GM12878 (cell line): ENCODE results near the gene ZNF785. TPM values are rescaled to one million over a fixed set of nuclear protein-coding genes. Genes with fewer than 3 reads are reported as not detected.

Source experiments
- ATAC-seq: fragments of 200-7000 bp; cut with Tn5 transposase; 3 replicates; pipeline ENCODE4 v1.9.1; 2020; ENCODE audit warnings: mild to moderate bottlenecking, moderate library complexity
- BruUV-seq: library from RNA; stranded (reverse); fragments of 400-500 nt; replicated peaks from 2 replicates; lab custom pipeline; 2021; lab: Mats Ljungman, UMichigan
- CTCF ChIA-PET: fragments of 300-600 bp; sonication (Branson Sonifier 250); formaldehyde crosslinking; extraction: SDS; loops from one replicate; lab custom pipeline; 2021; ENCODE audit warnings: inconsistent platforms; lab: Yijun Ruan, JAX
- POLR2A ChIA-PET: fragments of 350-600 bp; formaldehyde crosslinking; extraction: SDS; loops from one replicate; lab custom pipeline; 2021; ENCODE audit warnings: inconsistent platforms; lab: Charles Lee
- RAD21 ChIA-PET: fragments of 300-600 bp; sonication (Branson Sonifier 250); formaldehyde crosslinking; loops from one replicate; lab custom pipeline; 2023; ENCODE audit warnings: antibody characterized with exemption; ENCODE audit not compliant: unreplicated experiment; lab: Charles Lee
- SMC1A ChIA-PET: fragments of 300-600 bp; sonication (Branson Sonifier 250); formaldehyde crosslinking; loops from one replicate; lab custom pipeline; 2023; ENCODE audit not compliant: unreplicated experiment, uncharacterized antibody; lab: Charles Lee
- DNase-seq: peaks from one replicate; pipeline ENCODE4 v3.0.0-alpha.2; 2011; ENCODE audit warnings: low read depth, low spot score
- FAIRE-seq: peaks from 3 replicates; lab custom pipeline; 2011; peaks lifted over from hg19 to GRCh38; lab: Jason Lieb, UNC
- H2AFZ ChIP-seq: 2 replicates; pipeline ENCODE4 v1.6.0; 2011; ENCODE audit warnings: low read depth, low read length, control low read depth; ENCODE audit not compliant: control insufficient read depth
- H3K27ac ChIP-seq: 2 replicates; pipeline ENCODE4 v1.5.1; 2011; ENCODE audit warnings: control low read depth; ENCODE audit not compliant: control insufficient read depth, insufficient read depth
- H3K27me3 ChIP-seq, 2 experiments: replicated peaks in 1 of 2; 2 replicates each; pipeline versions ENCODE4 v1.6.0 to v1.6.1; 2011; ENCODE audit warnings: low read length in 1 of 2; ENCODE audit not compliant: control insufficient read depth in 2 of 2, insufficient read depth in 2 of 2
- H3K36me3 ChIP-seq, 2 experiments: 2 replicates each; pipeline ENCODE4 v1.5.1; 2011; ENCODE audit warnings: low read length in 1 of 2; ENCODE audit not compliant: control insufficient read depth in 2 of 2, insufficient read depth in 2 of 2
- H3K4me1 ChIP-seq: 2 replicates; pipeline ENCODE4 v1.6.1; 2011; ENCODE audit warnings: mild to moderate bottlenecking, low read length, moderate library complexity, mixed read lengths; ENCODE audit not compliant: control insufficient read depth, insufficient read depth
- H3K4me2 ChIP-seq: 2 replicates; pipeline ENCODE4 v1.6.0; 2011; ENCODE audit warnings: control low read depth; ENCODE audit not compliant: control insufficient read depth, insufficient read depth
- H3K4me3 ChIP-seq: fragments of 200-600 bp; sonication (generic); 2 replicates; pipeline ENCODE4 v1.5.1; 2016
- H3K79me2 ChIP-seq: 2 replicates; pipeline ENCODE4 v1.6.0; 2011; ENCODE audit warnings: low read length; ENCODE audit not compliant: control insufficient read depth, insufficient read depth
- H3K9ac ChIP-seq: 2 replicates; pipeline ENCODE4 v1.8.0; 2011; ENCODE audit warnings: low read length, control low read depth, mixed read lengths; ENCODE audit not compliant: control insufficient read depth, insufficient read depth
- H3K9me3 ChIP-seq: replicated peaks from 3 replicates; pipeline ENCODE4 v1.5.1; 2011; ENCODE audit warnings: mild to moderate bottlenecking, low read length; ENCODE audit not compliant: control insufficient read depth, insufficient read depth
- H4K20me1 ChIP-seq: 2 replicates; pipeline ENCODE4 v1.6.0; 2011; ENCODE audit not compliant: control insufficient read depth, insufficient read depth
- EZH2 ChIP-seq: IDR thresholded peaks from 2 replicates; pipeline ENCODE4 v1.6.1; 2012; ENCODE audit warnings: low read depth, mild to moderate bottlenecking, control low read depth, inconsistent platforms, low read length, borderline replicate concordance; ENCODE audit not compliant: control insufficient read depth
- IKZF1 ChIP-seq: fragments of 450-650 bp; conservative IDR thresholded peaks from 2 replicates; pipeline ENCODE4 v1.6.1; 2017; ENCODE audit warnings: antibody characterized with exemption, mild to moderate bottlenecking
- MXI1 ChIP-seq: fragments of 150-350 bp; IDR thresholded peaks from 2 replicates; pipeline ENCODE4 v1.6.1; 2011; ENCODE audit warnings: low read depth, mild to moderate bottlenecking, inconsistent platforms, low read length, improper control_type of control experiment
- POLR2A ChIP-seq: IDR thresholded peaks from 2 replicates; pipeline ENCODE4 v1.6.1; 2011; ENCODE audit warnings: low read depth, mild to moderate bottlenecking, low read length
- SIX5 ChIP-seq: IDR thresholded peaks from 2 replicates; pipeline ENCODE4 v1.6.1; 2011; ENCODE audit warnings: mild to moderate bottlenecking, low read depth, low read length, moderate library complexity; ENCODE audit not compliant: severe bottlenecking
- SPI1 ChIP-seq: IDR thresholded peaks from 2 replicates; pipeline ENCODE4 v1.6.1; 2011; ENCODE audit warnings: low read depth, mild to moderate bottlenecking, low read length, moderate library complexity, borderline replicate concordance; ENCODE audit not compliant: insufficient read depth
- SUZ12 ChIP-seq: fragments of 200-600 bp; sonication (generic); IDR thresholded peaks from one replicate; pipeline ENCODE4 v1.6.1; 2018; ENCODE audit warnings: antibody characterized with exemption, mild to moderate bottlenecking; ENCODE audit not compliant: unreplicated experiment
- ZNF207 ChIP-seq: fragments of 450-650 bp; IDR thresholded peaks from 2 replicates; pipeline ENCODE4 v1.6.1; 2014; ENCODE audit warnings: antibody characterized with exemption, mild to moderate bottlenecking, borderline replicate concordance
- ZNF217 ChIP-seq: fragments of 450-650 bp; IDR thresholded peaks from 2 replicates; pipeline ENCODE4 v1.6.1; 2017; ENCODE audit warnings: antibody characterized with exemption, mild to moderate bottlenecking
- ZNF622 ChIP-seq: fragments of 450-650 bp; IDR thresholded peaks from 2 replicates; pipeline ENCODE4 v1.6.1; 2017; ENCODE audit warnings: mild to moderate bottlenecking, inconsistent platforms
- ZSCAN29 ChIP-seq: fragments of 450-650 bp; IDR thresholded peaks from 2 replicates; pipeline ENCODE4 v1.6.1; 2017; ENCODE audit warnings: mild to moderate bottlenecking, moderate library complexity
- WGBS: methylation state at CpG from one replicate; pipeline ENCODE4 v1.1.6; 2016; ENCODE audit warnings: low lambda C conversion rate; ENCODE audit not compliant: insufficient replicate concordance, insufficient coverage; ENCODE audit errors: missing lambda C conversion rate; 5-methylcytosine and 5-hydroxymethylcytosine counted together
- in situ Hi-C: fragments of 300-500 bp; cut with MboI; formaldehyde crosslinking; loops from 9 replicates; pipeline ENCODE4 v1.14.3; 2018; ENCODE audit warnings: mixed read lengths
- intact Hi-C: fragments of 100-400 bp; cut with micrococcal nuclease; formaldehyde crosslinking; loops from one replicate; pipeline ENCODE4 v1.14.2; 2022; ENCODE audit not compliant: unreplicated experiment
- polyA plus RNA-seq, 11 experiments: library from polyadenylated mRNA; depleted of rRNA in 4 of 11; unstranded in 6 of 11; stranded (reverse) in 5 of 11; fragments of >200 nt; fragmentation: Nextera tagmentation in 4 of 11; fragmentation: Illumina TruSeq in 1 of 11; extraction: Ambion mirVana in 4 of 11; extraction: Trizol in 1 of 11; gene quantifications; 1 replicate in 1 of 11; 2 replicates in 10 of 11; pipeline versions ENCODE4 v1.2.1 to v1.2.3, GENCODE V29; 2011 to 2016; ENCODE audit warnings: inconsistent platforms in 2 of 11, missing spikeins in 2 of 11, low read depth in 1 of 11
- total RNA-seq, 4 experiments: library from RNA; depleted of rRNA in 3 of 4; stranded (reverse); fragments of >200 nt in 3 of 4; fragmentation: Illumina TruSeq in 1 of 4; extraction: Trizol in 1 of 4; gene quantifications; 2 replicates each; pipeline versions ENCODE4 v1.2.1 to v1.2.3, GENCODE V29; 2013 to 2021
- TF ChIP-seq, protein P1 (sequence below): fragments of 450-650 bp; IDR thresholded peaks from 2 replicates; pipeline ENCODE4 v1.6.1; 2016; ENCODE audit warnings: mild to moderate bottlenecking, moderate library complexity, borderline replicate concordance
- TF ChIP-seq, protein P2 (sequence below): fragments of 450-650 bp; formaldehyde crosslinking; IDR thresholded peaks from 2 replicates; pipeline ENCODE4 v1.4.0; 2022; ENCODE audit warnings: mild to moderate bottlenecking, moderate library complexity

The ZNF785 gene
- total and polyA plus RNA-seq, 10 of the 15 experiments (the other 5 are each of a cell fraction or from before 2014, with no cell fraction given): 0.87 to 11.5 (median 7.5) TPM

DNA sequence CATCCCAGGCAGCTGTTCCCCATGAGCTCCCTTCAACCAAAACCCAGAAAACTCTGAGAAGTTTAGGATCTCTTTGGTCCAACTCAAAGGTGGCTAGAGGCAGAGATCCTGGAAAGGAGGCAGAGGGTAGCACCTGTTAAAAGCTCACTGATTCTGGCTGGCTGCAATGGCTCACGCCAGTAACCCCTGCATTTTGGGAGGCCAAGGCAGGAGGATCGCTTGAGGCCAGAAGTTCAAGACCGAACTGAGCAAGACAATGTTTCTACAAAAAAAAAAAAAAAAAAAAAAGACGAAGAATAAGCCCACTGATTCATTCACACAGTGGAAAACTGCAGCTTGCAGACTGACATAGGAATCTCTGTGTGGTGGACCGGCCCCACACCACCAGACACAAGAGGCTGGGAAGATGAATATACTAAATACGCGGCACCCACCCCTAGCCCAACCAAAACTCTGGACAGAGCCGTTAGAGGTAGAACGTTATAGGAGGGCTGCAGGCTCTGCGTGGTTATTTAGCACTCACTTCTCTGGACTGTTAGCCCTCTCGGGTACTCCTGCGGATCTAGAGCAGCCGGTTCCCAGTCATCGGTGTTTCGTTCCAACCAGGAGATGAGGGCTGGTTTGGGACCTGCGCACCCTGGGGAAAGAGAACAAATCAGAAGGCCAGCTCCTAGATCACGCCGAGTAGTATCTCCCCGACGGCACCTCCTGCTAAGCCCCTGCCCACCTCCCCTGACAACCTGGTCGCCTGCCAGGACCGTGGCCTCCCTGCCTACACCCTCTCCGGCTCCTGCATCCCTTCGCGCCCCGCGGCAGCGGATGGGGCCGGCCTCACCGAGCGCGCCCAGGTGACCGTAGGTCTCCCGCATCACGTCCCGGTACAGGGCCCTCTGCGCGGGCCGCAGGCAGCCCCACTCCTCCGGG lies 23.8 kb upstream of the ZNF785 start (continued):
- TF ChIP-seq ZNF622: no peak
- peak; percentile 73; the same call in 1 of the 2 replicates for TF ChIP-seq POLR2A
- TF ChIP-seq, protein P1, sequence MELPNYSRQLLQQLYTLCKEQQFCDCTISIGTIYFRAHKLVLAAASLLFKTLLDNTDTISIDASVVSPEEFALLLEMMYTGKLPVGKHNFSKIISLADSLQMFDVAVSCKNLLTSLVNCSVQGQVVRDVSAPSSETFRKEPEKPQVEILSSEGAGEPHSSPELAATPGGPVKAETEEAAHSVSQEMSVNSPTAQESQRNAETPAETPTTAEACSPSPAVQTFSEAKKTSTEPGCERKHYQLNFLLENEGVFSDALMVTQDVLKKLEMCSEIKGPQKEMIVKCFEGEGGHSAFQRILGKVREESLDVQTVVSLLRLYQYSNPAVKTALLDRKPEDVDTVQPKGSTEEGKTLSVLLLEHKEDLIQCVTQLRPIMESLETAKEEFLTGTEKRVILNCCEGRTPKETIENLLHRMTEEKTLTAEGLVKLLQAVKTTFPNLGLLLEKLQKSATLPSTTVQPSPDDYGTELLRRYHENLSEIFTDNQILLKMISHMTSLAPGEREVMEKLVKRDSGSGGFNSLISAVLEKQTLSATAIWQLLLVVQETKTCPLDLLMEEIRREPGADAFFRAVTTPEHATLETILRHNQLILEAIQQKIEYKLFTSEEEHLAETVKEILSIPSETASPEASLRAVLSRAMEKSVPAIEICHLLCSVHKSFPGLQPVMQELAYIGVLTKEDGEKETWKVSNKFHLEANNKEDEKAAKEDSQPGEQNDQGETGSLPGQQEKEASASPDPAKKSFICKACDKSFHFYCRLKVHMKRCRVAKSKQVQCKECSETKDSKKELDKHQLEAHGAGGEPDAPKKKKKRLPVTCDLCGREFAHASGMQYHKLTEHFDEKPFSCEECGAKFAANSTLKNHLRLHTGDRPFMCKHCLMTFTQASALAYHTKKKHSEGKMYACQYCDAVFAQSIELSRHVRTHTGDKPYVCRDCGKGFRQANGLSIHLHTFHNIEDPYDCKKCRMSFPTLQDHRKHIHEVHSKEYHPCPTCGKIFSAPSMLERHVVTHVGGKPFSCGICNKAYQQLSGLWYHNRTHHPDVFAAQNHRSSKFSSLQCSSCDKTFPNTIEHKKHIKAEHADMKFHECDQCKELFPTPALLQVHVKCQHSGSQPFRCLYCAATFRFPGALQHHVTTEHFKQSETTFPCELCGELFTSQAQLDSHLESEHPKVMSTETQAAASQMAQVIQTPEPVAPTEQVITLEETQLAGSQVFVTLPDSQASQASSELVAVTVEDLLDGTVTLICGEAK: no peak
- TF ChIP-seq SUZ12: no peak

DNA sequence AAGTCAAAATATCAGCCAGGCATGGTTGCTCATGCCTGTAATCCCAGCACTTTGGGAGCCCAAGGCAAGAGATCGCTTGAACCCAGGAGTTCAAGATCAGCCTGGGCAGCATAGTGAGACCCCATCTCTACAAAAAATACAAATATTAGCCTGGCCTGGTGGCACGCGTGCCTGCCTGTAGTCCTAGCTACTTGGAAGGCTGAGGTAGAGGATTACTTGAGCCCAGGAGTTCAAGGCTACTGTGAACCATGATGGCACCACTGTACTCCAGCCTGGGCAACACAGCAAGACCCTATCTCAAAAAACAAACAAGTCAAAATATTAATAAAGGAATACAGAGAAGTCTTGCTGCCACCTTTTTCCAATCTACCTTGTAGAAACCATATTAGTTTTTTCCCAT lies 20.5 kb upstream of the ZNF785 start:
- no peak overlapping the region for H3K9ac ChIP-seq
- no peak overlapping the region for H3K4me3 ChIP-seq
- BruUV-seq: no TSS peak
- WGBS: 100% methylated on average over 3 of the region's 3 CpGs
- DNase-seq: no peak
- TF ChIP-seq MXI1 (no peak), EZH2 (no peak), SPI1 (no peak), ZSCAN29 (no peak), IKZF1 (no peak), SIX5 (no peak), ZNF217 (no peak), ZNF207 (no peak)
- TF ChIP-seq, protein P2, sequence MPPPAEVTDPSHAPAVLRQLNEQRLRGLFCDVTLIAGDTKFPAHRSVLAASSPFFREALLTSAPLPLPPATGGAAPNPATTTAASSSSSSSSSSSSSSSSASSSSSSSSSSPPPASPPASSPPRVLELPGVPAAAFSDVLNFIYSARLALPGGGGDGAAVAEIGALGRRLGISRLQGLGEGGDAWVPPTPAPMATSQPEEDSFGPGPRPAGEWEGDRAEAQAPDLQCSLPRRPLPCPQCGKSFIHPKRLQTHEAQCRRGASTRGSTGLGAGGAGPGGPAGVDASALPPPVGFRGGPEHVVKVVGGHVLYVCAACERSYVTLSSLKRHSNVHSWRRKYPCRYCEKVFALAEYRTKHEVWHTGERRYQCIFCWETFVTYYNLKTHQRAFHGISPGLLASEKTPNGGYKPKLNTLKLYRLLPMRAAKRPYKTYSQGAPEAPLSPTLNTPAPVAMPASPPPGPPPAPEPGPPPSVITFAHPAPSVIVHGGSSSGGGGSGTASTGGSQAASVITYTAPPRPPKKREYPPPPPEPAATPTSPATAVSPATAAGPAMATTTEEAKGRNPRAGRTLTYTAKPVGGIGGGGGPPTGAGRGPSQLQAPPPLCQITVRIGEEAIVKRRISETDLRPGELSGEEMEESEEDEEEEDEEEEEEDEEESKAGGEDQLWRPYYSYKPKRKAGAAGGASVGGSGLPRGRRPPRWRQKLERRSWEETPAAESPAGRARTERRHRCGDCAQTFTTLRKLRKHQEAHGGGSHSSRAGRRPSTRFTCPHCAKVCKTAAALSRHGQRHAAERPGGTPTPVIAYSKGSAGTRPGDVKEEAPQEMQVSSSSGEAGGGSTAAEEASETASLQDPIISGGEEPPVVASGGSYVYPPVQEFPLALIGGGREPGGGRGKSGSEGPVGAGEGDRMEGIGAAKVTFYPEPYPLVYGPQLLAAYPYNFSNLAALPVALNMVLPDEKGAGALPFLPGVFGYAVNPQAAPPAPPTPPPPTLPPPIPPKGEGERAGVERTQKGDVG: no peak
- H3K27ac ChIP-seq: no peak overlapping the region
- ChIA-PET CTCF (interaction anchor here (1.1 to 3.4 kb wide), 3 partner anchors 9 to 176 kb away, joined by 3 to 38 read pairs (median 9); partner anchors contain the start of gene DCTPP1), SMC1A (no interaction called here), RAD21 (interaction anchor here (0.7 kb wide), 1 partner anchor 28 kb away, joined by 3 read pairs; no protein-coding TSS in a partner anchor), POLR2A (interaction anchor here (0.5 to 1.0 kb wide), 3 partner anchors 21 to 420 kb away, joined by 3 to 5 read pairs (median 4); no protein-coding TSS in a partner anchor)
- no peaks in the 10 kb centered on the region for H3K27me3 ChIP-seq
- no peak for FAIRE-seq
- peaks cover 15% of the 10 kb centered on the region for H3K79me2 ChIP-seq
- no peak overlapping the region for H2AFZ ChIP-seq
- ATAC-seq: no peak
- no peak overlapping the region for H3K4me2 ChIP-seq
- in situ Hi-C loops: no loop called here
- H3K36me3 ChIP-seq: peaks cover 11 to 14% of the 10 kb centered on the region in 2 experiments; a peak in 3 of 4 replicates
- no peaks in the 10 kb centered on the region for H3K9me3 ChIP-seq
- no peaks in the 10 kb centered on the region for H4K20me1 ChIP-seq
- intact Hi-C loops: no loop called here
- H3K4me1 ChIP-seq: peaks cover 4% of the 10 kb centered on the region
